ENCODE results near the gene ST7L.

DNA sequence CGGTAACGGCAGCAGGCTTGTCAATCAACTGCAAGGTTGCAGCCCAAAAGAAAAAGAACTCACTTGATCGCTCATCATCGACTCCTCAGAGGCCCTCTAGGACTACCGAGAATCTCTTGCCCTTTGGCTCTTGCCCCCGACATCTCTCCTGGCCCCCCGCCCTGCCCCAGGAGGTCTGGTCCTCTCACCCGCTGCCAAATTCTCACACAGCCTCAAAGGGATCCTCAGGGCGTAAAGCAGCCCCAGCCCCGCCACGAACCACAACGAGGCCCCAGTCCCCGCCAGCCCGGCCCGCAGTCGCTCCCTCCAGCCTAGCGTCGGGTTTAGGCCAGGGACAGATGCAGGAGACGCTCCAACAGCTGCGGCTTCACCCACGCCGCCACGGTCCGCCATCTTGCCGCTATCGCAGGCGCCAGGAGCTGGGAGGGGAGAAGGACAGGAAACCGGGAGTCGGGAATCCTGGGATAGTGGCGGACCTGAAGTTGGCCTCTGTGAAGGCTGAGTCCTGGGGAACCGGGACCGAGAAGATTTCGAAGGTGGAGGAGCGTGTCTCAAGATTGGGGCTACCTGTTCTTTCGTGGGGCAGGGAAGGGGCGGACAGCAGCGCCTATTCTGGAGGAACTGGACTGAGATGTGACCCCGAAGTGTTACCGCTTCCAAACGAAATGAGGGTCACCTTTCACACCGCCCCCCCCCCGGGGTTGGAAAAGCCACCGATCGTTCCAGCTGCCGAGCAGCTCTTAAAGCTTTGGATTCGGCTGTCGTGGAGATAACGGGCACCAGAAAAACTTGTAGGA is at the start of gene ST7L:
- TF ChIP-seq POLR2A (IDR thresholded peaks at IDR 0.05; ENCODE audit: low read depth, low read length) (peak; percentile 70; the same call in 1 of the 2 replicates), SPI1 (IDR thresholded peaks at IDR 0.05; ENCODE audit: low read depth, low read length) (no peak), POLR2AphosphoS5 (IDR thresholded peaks at IDR 0.05; ENCODE audit: low read depth, low read length) (no peak), TAF1 (IDR thresholded peaks at IDR 0.05; ENCODE audit: low read depth, low read length) (peak; percentile 83), PAX5 (IDR thresholded peaks at IDR 0.05; ENCODE audit: insufficient read depth, low read length, severe bottlenecking) (no peak), POU2F2 (IDR thresholded peaks at IDR 0.05; ENCODE audit: low read depth, low read length) (peak; percentile 47; the same call in 1 of the 2 replicates)

Data from GM12891 (cell line).